CD14-positive monocyte (primary cell): ENCODE measurements around the gene OR5AP2. TPM values are rescaled to one million over a fixed set of nuclear protein-coding genes. Genes with fewer than 3 reads are reported as not detected.

Source experiments
- polyA plus RNA-seq, 3 donors: library from polyadenylated mRNA; depleted of rRNA in 1 of 3; unstranded in 2 of 3; stranded (reverse) in 1 of 3; fragments of 300-500 nt in 2 of 3; fragments of >200 nt in 1 of 3; fragmentation: Illumina TruSeq in 2 of 3; gene quantifications; 1 replicate in 2 of 3; 2 replicates in 1 of 3; pipeline ENCODE4 v1.2.3, GENCODE V29; 2012 to 2021
- small RNA-seq: library from RNA; depleted of rRNA; stranded (forward); fragments of <200 nt; gene quantifications from one replicate; pipeline ENCODE3, GENCODE V24; 2012; ENCODE audit warnings: low read depth; ENCODE audit not compliant: insufficient read length

The OR5AP2 gene
- polyA plus RNA-seq, 3 donors = not detected

Small RNAs within 50 kb of the gene (small RNA-seq; reads per million reads assigned to genes)
- not detected for gene AP004245.1

Other genes with a start within 250 kb of the OR5AP2 start
- not detected for gene OR5AL1, start 229.7 kb downstream of the OR5AP2 start, polyA plus RNA-seq
- not detected for gene OR5M3, start 169.1 kb downstream of the OR5AP2 start, polyA plus RNA-seq
- gene OR5M8, start 151.1 kb downstream of the OR5AP2 start, polyA plus RNA-seq = not detected
- gene OR5M11, start 99.2 kb downstream of the OR5AP2 start, polyA plus RNA-seq = not detected
- not detected for gene OR5M10, start 64.7 kb downstream of the OR5AP2 start, polyA plus RNA-seq
- gene OR5M1, start 27.6 kb downstream of the OR5AP2 start, polyA plus RNA-seq = not detected
- not detected for gene OR5AR1, start 21.2 kb upstream of the OR5AP2 start, polyA plus RNA-seq
- gene OR9G1, start 56.7 kb upstream of the OR5AP2 start, polyA plus RNA-seq = not detected
- not detected for gene OR9G4, start 106.3 kb upstream of the OR5AP2 start, polyA plus RNA-seq